ENCODE results near the gene SPEG.
"Not testable (repeated sequence)": the region's sequence is repeated elsewhere in the genome, so short reads cannot be mapped to it uniquely, and the experiment has no call there.

Gene SPEG

DNA sequence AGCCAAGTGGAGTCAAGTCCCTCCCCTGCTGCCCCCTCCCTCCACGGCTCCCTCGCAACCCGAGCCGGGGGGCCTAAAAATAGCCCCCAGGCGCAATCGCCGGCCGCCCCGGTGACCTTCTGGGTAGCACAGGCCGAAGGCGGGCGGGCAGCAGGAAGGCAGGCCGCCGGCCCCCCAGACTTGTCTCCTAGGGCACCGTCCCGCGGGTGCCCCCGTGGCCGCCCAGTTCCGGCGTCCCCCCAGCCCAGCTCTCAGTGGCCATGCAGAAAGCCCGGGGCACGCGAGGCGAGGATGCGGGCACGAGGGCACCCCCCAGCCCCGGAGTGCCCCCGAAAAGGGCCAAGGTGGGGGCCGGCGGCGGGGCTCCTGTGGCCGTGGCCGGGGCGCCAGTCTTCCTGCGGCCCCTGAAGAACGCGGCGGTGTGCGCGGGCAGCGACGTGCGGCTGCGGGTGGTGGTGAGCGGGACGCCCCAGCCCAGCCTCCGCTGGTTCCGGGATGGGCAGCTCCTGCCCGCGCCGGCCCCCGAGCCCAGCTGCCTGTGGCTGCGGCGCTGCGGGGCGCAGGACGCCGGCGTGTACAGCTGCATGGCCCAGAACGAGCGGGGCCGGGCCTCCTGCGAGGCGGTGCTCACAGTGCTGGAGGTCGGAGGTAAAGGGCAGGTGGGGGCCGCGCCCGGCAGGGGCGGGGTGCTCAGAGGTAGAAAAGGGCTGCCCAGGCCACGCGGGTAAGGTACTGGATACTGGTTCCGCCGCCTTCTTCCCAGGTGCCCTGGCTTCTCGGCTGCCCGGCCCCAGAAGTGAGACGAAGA is at the start of gene SPEG:
Gene SPEG (plus strand): TSS at position 126 of the 808 bp plus-strand sequence. CDS start 135 bp downstream, at position 261.
- no peak for DNase-seq (ENCODE audit: low read depth in 2 of 2)

DNA sequence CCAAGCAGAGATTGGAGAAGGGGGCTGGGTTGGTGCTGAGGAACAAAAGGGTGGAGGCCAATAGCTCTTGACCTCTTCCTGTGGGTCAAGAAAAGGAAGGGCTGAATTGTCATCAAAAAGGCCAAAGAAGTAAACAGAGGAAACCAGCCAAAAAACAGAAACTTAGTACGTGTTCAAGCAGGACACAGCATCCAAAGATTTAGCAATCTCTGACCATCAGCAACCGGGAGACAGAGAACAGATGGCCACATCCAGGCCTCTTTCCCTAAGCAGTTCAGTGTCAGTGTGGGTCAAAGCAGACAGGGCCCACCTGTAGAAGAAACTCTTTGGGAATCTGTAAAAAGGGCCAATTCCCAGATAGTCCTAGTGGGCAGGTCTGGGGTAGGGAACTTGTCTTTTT is 49.8 kb upstream of the SPEG start:
- no peak for DNase-seq (ENCODE audit: low read depth in 2 of 2)

DNA sequence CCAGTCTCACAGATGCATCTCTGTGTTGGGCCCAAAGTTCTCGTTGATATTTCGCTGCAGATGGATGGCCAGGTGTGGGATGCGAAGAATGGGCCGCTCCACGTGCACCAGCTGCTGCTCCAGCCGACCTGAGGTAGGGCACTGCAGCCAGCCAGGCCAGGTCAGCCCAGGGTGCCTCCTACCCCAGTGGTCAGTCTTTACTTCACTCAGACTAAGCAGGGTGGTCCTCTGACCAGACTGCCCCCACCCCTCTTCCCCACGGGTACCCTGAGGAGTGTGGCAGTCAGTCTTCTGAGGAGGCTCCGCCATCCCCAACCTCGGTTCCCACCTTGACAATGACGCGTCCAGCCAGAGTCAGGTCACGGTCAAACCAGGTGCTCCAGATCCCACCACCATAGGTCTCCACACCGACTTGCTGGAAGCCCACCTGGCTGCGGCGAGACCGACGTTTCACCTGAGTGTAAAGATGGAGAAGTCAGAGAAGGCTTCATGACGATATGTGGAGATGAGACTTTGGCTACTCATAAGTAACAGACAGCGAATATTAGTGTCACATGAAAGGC is 48.6 kb upstream of the SPEG start:
- DNase-seq (ENCODE audit: low read depth in 2 of 2) = no peak

DNA sequence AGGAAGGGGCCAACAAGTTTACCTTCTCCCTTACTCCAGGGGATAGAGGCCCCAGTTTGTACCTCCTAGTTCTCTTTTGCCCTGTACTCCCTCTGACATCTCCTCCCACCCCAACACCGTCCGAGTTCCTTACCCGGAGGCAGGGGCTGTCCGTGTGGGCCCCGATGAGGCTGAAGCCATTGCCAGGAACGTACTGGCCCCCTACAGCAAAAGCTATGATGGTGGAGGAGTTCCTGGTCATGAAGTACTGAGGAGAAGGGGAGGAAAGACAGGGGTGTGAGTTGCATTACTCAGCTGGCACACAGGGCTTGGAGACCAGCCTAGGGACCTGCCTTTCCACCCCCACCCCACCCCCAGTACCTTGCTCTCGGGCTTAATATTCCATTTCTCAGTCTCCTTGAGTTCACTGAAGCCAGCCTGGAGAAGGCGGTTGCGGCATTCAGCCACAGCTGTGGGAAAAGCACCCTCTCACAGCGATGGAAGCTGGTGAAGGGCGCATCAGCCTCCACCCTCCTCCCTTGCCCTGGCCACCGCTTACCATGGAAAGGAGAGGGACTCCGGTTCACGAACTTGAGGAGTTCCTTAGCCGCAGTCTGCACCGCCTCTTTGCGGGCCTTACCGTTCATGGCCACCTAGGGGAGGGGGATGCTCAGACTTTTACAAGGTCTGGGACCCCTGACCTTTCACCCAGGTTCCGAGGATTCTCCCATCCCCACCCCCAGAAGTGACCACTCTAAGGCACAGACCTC is 47.9 kb upstream of the SPEG start:
- DNase-seq (ENCODE audit: low read depth in 2 of 2) = no peak

DNA sequence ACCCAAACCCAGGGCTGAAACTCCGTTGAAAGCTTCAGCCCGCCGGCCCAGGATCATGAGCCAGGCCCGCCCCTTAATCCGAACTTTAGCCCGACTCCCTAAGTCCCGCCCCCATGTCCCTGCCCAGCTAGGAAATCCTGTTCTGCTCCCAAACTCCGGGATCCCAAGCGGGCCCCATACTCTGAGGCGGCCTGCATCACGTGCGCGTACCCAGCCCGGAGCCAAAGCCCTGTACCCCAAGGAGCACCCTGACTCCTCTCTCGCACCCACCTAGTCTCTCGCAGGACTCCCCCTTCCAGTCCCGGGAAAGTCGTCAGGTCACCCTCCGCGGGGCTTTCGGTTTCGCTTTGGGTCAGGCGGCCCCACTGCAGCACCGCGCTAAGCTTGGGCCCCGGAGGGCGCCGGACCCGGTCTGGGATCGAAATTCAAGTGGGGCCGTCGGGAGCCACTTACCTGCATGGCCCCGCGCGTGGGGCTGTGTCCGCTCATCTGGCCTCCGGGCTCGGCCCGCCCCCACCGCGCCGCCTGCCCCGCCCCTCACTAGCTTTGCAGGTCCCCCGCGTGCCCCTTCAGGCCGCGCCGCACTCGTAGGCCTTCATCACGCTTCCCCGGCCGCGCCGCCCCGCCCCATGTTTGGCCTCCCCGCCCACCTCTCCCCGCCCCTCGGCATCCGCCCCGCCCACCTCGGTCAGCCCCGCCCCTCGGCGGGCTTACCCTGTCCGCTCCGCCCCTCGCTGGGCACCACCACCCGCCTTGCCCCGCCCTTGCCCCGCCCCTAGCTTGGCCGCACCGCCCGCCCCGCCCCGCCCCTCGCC is 47.1 kb upstream of the SPEG start, which contains the start of gene DNPEP:
Gene DNPEP (minus strand): TSS at position 607 of the 815 bp plus-strand sequence. CDS start 118 bp downstream, at position 489.
- peak; percentile 85 to 86 for DNase-seq (ENCODE audit: low read depth in 2 of 2)

DNA sequence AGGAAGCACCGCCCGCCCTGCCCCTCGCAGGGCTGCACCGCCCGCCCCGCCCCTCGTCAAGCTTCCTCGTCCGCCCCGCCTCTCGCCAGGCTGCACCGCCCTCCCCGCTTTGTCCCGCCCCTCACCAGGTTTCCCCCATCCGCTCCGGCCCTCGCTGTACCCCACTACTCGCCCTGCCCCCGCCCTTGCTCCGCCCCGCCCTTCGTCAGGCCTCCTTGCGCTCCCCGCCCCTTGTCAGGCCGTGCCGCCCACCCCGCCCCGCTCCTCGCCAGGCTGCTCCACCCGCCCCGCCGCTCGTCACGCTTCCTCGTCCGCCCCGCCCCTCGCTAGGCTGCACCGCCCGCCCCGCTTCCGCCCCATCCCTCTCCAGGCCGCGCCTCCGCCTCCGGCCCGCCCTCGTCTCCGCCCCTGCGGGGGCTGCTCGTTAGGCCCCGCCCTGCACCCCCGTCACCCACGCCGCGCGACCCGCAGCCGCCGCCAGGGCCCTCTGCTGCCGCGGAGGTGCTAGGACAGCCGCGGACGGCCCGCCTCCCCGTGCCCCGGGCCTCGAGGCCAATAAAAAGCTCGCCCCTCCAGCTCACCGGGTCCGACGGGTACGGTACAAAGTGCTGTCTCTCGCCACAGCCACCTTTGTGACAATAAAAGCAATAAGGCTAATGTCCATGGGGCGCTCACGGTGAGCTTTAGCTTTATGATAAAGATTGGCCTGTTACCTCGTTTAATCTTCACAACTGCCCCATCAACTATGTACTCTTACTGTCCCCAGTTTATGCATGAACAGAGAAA is 46.3 kb upstream of the SPEG start:
- DNase-seq (ENCODE audit: low read depth in 2 of 2) = peak; percentile 97 to 98

DNA sequence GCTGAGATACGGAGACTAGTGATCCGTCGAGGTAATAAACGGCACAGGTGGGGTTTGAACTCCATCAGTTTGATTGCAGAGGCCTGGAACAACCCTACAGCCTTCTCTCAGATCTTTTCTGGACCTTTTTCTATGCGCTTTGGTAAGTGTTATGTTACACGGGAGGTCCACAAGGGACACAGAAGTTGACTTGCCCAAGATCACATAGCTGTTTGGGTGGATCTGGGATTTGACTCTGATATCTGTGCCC is 45.8 kb upstream of the SPEG start:
- no peak for DNase-seq (ENCODE audit: low read depth in 2 of 2)

DNA sequence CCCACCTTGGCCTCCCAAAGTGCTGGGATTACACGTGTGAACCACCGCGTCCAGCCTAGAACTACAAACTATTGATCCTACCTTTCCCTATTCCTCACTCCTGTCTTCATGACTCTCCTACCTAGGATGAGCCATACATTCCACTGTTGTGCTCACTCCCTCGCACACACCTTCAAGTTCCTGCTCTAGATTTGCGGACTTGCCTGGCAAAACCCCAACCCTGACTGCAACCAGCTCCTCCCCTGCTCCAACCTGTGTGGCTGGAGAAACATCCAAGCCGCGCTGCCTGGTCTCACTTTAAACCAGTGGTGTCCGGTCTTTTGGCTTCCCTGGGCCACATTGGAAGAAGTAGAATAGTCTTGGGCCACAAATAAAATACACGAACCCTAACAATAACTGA is 41.9 kb upstream of the SPEG start:
- DNase-seq (ENCODE audit: low read depth in 2 of 2) = no peak

DNA sequence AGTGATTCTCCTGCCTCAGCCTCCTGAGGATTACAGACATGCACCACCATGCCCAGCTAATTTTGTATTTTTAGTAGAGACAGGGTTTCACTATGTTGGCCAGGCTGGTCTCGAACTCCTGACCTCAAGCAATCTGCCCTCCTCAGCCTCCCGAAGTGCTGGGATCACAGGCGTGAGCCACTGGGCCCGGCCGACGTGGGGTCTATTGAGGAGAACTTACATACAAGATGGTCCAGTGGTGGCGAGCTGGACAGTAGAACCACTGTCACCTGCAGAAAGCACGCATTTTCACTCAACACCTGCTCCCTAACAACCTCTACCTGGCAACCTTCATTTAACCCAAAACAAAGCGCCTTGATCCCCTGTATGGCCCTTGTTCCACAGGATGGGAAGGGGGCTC is 39.6 kb upstream of the SPEG start:
- DNase-seq (ENCODE audit: low read depth in 2 of 2) = not testable (repeated sequence)

DNA sequence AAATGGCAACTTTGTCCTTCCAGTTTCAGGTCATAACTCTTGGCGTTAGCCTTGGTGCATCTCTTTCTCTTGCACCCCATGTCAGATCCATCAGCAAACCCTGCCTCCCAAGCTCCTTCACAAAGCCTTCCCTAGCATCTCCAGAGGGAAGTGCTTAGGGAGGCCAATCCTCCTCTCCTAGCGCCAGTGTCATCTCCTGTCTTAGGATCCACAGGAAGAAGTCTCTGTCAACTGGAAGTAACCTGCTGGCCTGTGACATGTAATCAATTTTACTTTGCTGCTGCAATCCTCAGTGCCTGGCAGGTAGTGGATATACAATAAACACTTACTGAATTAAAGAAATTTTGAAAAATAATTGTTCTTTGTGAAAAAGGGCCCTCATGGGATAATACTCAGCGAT is 39.0 kb upstream of the SPEG start:
- no peak for DNase-seq (ENCODE audit: low read depth in 2 of 2)

DNA sequence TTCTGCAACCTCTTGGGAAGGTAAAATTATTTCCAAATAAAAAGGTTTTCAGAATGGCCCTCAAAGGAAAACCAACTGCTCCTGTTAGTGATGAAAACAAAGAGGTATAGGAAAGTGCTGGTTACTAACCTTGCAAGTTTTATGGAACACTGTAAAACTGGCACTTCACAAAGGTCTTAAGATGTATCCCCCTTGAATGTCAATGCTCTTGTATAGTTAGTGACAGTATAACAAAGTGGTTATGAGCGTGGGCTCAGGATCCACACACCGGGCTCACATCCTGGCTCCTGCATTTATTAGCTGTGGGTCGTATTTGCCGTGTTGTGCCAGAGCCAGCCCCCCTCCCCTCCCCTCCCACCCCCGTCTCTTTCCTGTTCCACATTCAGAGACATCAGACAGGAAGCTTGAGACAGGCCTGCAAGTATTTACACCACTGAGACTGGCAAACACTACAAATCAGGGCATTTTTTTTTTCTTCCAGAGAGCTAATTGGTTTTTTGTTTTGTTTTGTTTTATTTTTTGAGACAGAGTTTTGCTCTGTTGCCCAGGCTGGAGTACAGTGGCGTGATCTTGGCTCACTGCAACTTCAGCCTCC is 37.7 kb upstream of the SPEG start:
- no peak for DNase-seq (ENCODE audit: low read depth in 2 of 2)

DNA sequence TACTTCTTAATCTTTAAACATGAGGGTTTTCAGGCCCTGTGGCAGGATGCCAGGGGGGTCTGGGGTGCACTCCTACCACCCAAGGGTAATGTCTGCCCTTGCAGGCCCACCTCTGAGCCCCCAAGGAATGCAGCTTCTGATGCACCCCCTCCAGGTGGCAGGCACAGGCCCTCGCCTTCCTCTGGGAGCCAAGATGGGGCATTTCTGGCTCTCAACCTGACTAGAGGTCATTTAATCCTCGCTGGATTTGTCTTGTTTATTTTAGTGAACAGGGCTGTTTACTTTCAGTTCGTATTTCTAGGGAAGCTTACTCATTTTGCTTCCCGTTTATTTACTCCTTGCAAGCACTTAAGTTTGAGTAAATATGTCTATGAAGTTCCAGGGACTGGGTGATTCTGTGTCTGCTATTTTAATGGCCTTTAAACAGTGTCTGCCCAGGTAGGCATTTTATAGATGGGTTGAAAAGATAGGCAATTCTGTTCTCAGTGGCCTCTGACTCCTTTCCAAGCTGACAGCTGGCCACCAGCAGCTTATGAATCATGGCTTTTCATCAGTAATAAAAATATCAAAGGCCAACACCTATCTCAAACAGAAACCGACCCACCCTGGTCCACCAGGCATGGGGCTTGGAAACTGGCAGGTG is 35.8 kb upstream of the SPEG start:
- DNase-seq (ENCODE audit: low read depth in 2 of 2) = no peak

DNA sequence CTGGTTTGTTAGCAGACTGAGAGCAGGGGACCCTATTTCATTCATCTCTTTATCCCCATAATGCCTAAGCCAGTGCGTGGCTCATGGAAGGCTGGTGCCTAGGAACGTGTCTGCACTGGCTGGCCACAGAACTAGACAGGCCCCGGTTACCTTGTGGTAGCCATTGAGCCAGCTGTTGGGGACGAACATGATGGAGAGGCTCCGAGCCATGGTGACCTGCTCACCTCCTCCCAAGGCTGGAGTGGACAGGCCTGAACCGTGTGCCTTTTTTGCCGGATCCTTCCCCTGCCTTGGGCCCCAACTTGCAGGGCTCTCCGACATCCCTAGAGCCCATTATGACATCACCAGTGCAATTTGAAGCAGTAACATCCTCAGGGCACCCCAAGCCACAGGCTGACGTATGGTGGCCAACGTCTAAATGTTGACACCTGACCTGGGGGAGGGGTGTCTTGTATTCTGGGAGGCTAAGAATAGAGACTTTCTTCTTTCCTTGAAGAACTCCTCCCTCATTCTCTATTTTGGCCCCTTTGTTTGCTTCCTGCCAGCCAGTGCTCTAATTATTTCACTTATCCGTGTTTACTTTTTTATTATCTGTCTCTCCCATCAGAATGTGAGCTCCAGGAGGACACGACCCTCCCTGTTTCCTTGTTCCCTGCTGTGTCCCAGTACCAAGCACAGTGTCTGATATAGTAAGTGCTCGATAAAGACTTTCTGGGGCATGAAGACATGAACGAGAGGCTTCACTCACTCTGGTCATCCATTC is 34.7 kb upstream of the SPEG start:
- no peak for DNase-seq (ENCODE audit: low read depth in 2 of 2)

DNA sequence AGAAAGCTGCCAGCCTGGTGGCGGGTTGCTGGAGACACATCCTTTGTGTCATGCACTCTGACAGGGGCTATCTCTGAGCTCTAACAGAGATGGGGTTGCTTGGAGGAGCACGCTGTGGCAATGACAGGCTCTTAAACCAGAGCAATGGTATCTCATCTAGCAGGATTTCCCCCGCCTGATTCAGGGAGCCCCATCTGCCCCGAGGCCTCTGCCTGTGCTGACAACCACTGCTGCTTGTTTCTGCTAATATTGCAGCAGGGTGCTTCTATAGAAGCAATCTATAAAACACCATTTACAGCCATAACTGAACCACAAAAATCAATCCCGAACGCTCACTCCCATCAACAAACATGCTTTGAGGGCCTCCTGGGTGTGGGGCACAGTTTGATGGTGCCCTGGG is 34.1 kb upstream of the SPEG start:
- DNase-seq (ENCODE audit: low read depth in 2 of 2) = no peak

DNA sequence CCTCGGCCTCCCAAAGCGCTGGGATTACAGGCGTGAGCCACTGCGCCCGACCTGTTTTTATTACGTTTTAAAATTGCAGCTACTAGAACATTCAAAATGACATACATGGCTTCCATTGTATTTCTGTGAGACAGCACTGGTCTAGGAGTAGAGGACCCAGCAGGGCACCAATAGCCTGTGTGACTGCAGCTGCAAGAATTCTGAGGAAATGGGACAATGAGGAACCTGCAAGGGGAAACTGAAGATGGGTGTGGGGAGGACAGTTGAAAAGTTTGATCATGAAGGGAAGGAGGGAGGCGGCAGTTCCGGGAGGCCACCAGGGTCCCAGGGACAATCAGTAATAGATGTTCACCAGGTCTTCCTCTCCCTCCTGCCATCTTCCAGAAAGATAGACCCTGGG is 33.0 kb upstream of the SPEG start:
- DNase-seq (ENCODE audit: low read depth in 2 of 2) = no peak

DNA sequence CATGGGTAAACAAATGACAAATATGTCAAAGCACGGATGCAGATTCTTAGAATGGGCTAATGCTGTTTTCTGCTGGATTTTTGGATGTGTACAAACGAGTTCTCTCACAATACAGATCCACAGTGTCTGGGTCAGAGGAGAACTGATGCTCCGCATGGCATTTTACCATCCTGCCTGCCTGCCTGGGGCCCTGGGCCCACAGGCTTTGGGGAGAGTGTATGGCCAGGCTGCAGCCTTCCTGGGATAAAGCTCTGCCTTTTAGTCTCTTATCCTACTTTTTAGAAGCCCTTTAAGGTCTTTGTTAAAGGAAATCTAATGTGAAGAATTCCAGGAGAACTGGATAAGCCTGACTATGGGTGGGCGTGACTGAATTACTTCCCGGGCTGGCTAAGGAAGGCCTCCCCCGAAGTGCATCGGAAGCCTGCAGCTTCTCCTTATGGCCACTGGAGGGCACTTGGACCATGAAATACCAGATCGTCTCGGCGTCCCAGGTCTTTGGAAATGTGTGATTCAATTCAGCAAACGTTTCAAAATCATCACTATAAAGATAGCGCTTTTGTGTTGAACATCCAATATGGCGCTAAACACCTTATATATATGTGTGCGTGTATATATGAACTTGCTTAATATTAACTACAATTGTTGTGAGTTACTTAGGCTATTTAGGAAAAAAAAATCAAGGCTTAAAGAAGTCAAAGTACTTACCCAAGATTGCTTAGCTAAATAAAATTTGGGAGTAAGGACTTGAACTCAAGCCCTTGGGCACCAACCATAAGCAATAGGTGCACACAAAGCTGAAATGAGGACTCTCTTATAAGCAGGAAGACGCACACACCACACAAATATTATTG is 31.8 kb upstream of the SPEG start:
- DNase-seq (ENCODE audit: low read depth in 2 of 2) = peak; percentile 21 to 26

DNA sequence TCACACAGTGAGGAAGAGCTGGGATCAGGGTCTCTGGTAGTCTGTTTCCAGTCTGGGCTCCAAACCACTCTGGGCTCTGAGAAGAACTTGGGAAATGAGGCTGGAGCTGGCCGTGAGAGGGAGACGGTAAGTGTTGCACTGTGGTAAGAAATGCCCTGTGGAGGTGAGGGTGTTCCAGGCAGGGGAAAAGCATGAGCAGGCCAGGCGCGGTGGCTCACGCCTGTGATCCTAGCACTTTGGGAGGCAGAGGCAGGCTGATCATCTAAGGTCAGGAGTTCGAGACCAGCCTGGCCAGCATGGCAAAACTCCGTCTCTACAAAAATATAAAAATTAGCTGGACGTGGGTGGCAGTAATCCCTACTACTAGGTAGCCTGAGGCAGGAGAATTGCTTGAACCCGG is 30.8 kb upstream of the SPEG start:
- no peak for DNase-seq (ENCODE audit: low read depth in 2 of 2)

DNA sequence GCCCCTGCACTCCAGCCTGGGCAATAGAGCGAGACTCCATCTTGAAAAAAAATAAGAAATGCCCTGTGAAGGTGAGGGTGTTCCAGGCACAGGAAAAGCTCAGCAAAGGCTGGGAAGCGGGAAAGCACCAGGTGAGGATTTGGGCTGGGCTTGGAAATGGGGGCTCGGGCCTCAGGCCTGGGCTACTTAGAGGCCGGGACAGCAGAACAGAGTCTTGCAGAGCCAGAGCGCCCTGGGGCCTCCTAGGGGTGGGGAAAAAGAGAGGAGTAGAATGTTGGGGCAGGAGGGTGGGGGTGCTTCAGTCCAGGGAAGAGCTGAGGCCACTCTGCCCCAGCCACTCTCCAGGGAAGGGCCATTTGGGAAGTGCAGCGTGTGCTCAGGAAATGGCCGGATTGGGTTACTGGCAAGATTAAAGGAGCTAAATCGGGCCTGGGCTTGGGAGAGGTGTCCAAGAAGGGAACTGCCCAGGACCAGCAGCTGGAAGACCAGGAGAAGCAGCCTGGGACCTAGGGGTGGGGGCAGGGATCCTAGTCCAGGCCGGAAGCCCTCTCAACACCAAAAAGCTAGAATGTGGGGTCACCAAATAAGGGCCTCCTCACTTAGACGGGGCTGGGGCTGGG is 30.2 kb upstream of the SPEG start:
- DNase-seq (ENCODE audit: low read depth in 2 of 2) = no peak
